Smooth muscle cell (in vitro differentiated cells): ENCODE results near the gene MARCHF7. TPM values are rescaled to one million over a fixed set of nuclear protein-coding genes. Genes with fewer than 3 reads are reported as not detected.
A peak's percentile ranks its signal among the peaks of the same experiment; 100 is the strongest.

Experiments used
- DNase-seq: peaks from one replicate; lab custom pipeline; 2025; ENCODE audit not compliant: unreplicated experiment; lab: John Stamatoyannopoulos, UW
- H2AFZ ChIP-seq: fragments of 200-600 bp; sonication (generic); 2 replicates; pipeline ENCODE4 v1.6.0; 2016; ENCODE audit warnings: antibody characterized with exemption, low read depth, mild to moderate bottlenecking
- H3F3A ChIP-seq: fragments of 200-600 bp; sonication (generic); 2 replicates; pipeline ENCODE4 v1.6.0; 2017; ENCODE audit warnings: antibody characterized with exemption, low read depth
- H3K27ac ChIP-seq: fragments of 200-600 bp; sonication (generic); 2 replicates; pipeline ENCODE4 v1.5.1; 2016; ENCODE audit warnings: low read depth, mild to moderate bottlenecking
- H3K27me3 ChIP-seq: fragments of 200-600 bp; sonication (generic); 2 replicates; pipeline ENCODE4 v1.6.1; 2016; ENCODE audit warnings: low read depth, mild to moderate bottlenecking
- H3K36me3 ChIP-seq: fragments of 200-600 bp; sonication (generic); 2 replicates; pipeline ENCODE4 v1.5.1; 2016; ENCODE audit warnings: low read depth
- H3K4me1 ChIP-seq: fragments of 200-600 bp; sonication (generic); 2 replicates; pipeline ENCODE4 v1.5.1; 2016; ENCODE audit warnings: low read depth
- H3K4me2 ChIP-seq: fragments of 200-600 bp; sonication (generic); 2 replicates; pipeline ENCODE4 v1.6.0; 2016; ENCODE audit warnings: mild to moderate bottlenecking
- H3K4me3 ChIP-seq: fragments of 200-600 bp; sonication (generic); 2 replicates; pipeline ENCODE4 v1.5.1; 2016; ENCODE audit warnings: mild to moderate bottlenecking
- H3K79me2 ChIP-seq: fragments of 200-600 bp; sonication (generic); 2 replicates; pipeline ENCODE4 v1.6.0; 2016; ENCODE audit warnings: low read depth, mild to moderate bottlenecking
- H3K9ac ChIP-seq: fragments of 200-600 bp; sonication (generic); 2 replicates; pipeline ENCODE4 v1.6.0; 2016; ENCODE audit warnings: low read depth
- H3K9me3 ChIP-seq: fragments of 200-600 bp; sonication (generic); replicated peaks from 2 replicates; pipeline ENCODE4 v1.5.1; 2016; ENCODE audit warnings: low read depth
- H4K20me1 ChIP-seq: fragments of 200-600 bp; sonication (generic); 2 replicates; pipeline ENCODE4 v1.6.0; 2016; ENCODE audit warnings: low read depth
- CTCF ChIP-seq: fragments of 200-600 bp; sonication (generic); IDR thresholded peaks from 2 replicates; pipeline ENCODE4 v1.5.1; 2017; ENCODE audit warnings: borderline replicate concordance, mild to moderate bottlenecking, antibody characterized with exemption; ENCODE audit not compliant: insufficient read depth, poor library complexity, severe bottlenecking
- WGBS: methylation state at CpG from one replicate; pipeline ENCODE4 v1.1.7; 2016; ENCODE audit warnings: low lambda C conversion rate; 5-methylcytosine and 5-hydroxymethylcytosine counted together
- polyA plus RNA-seq: library from polyadenylated mRNA; unstranded; fragments of >200 nt; fragmentation: Nextera tagmentation; extraction: Ambion mirVana; gene quantifications from 2 replicates; pipeline ENCODE4 v1.2.1, GENCODE V29; 2016
- total RNA-seq: library from RNA; depleted of rRNA; stranded (reverse); fragments of >200 nt; gene quantifications from 2 replicates; pipeline ENCODE4 v1.2.3, GENCODE V29; 2014

The MARCHF7 gene
- total and polyA plus RNA-seq, 2 experiments from 2014 or later, result 97.1 to 235 TPM

- no peak for TF ChIP-seq CTCF
- 95% methylated on average over 2 of the region's 2 CpGs for WGBS
- H3K36me3 ChIP-seq, result no peaks in the 10 kb centered on the region
- H3K4me2 ChIP-seq, result no peak overlapping the region
- no peak overlapping the region for H3K27ac ChIP-seq
- DNase-seq, result no peak
- no peaks in the 10 kb centered on the region for H4K20me1 ChIP-seq
- H2AFZ ChIP-seq, result no peak overlapping the region
- H3K79me2 ChIP-seq, result no peaks in the 10 kb centered on the region
- H3K4me1 ChIP-seq, result peaks cover 8% of the 10 kb centered on the region
- H3F3A ChIP-seq, result peaks cover 7% of the 10 kb centered on the region
- H3K4me3 ChIP-seq, result no peak overlapping the region
- H3K27me3 ChIP-seq, result no peaks in the 10 kb centered on the region
- no peaks in the 10 kb centered on the region for H3K9me3 ChIP-seq
- no peak overlapping the region for H3K9ac ChIP-seq
Observed at GRCh38 chr2:159680692-159681091, 31.6 kb upstream of the MARCHF7 start.

- Histone ChIP-seq H3K79me2 (no peaks in the 10 kb centered on the region), H3K4me2 (no peak overlapping the region), H3K4me3 (no peak overlapping the region), H3K9ac (no peak overlapping the region), H3K27ac (peak overlapping the region; percentile 40), H3K36me3 (no peaks in the 10 kb centered on the region), H3K9me3 (no peaks in the 10 kb centered on the region), H3F3A (peaks cover 7% of the 10 kb centered on the region), H3K27me3 (no peaks in the 10 kb centered on the region), H4K20me1 (no peaks in the 10 kb centered on the region), H2AFZ (no peak overlapping the region), H3K4me1 (peaks cover 8% of the 10 kb centered on the region)
- no peak for TF ChIP-seq CTCF
- DNase-seq, result no peak
- 63% methylated on average over 1 of the region's 1 CpG for WGBS
Observed at GRCh38 chr2:159683817-159684216, 28.5 kb upstream of the MARCHF7 start.

GRCh38 chr2:159684796-159685195 is 27.5 kb upstream of the MARCHF7 start:
- no peaks in the 10 kb centered on the region for H3K9me3 ChIP-seq
- peak overlapping the region; percentile 40 for H3K27ac ChIP-seq

More at GRCh38 chr2:159684796-159685195, 27.5 kb upstream of the MARCHF7 start:
- DNase-seq, result no peak
- Histone ChIP-seq H4K20me1 (no peaks in the 10 kb centered on the region), H3K9ac (no peak overlapping the region), H3K36me3 (no peaks in the 10 kb centered on the region), H2AFZ (no peak overlapping the region), H3K79me2 (no peaks in the 10 kb centered on the region), H3K4me2 (peak overlapping the region; percentile 7), H3K27me3 (no peaks in the 10 kb centered on the region), H3K4me3 (no peak overlapping the region), H3K4me1 (peaks cover 8% of the 10 kb centered on the region), H3F3A (peaks cover 7% of the 10 kb centered on the region)
- TF ChIP-seq CTCF, result no peak
